Small intestine (tissue), 7 donors: ENCODE results near the gene ACTR1B. TPM values are rescaled to one million over a fixed set of nuclear protein-coding genes. Genes with fewer than 3 reads are reported as not detected.
"Not testable (repeated sequence)": the region's sequence is repeated elsewhere in the genome, so short reads cannot be mapped to it uniquely, and the experiment has no call there.

ENCODE experiments used
- DNase-seq, 2 donors: peaks; one replicate each; pipeline versions ENCODE4 v3.0.0 to v3.0.0-alpha.2; 2013
- FAIRE-seq: peaks from 2 replicates; lab custom pipeline; 2012; peaks lifted over from hg19 to GRCh38; lab: Jason Lieb, UNC
- H3K27ac ChIP-seq, 3 donors: one replicate each; pipeline ENCODE4 v1.5.1; 2013; ENCODE audit warnings: low read length in 2 of 3, mild to moderate bottlenecking in 2 of 3, control low read depth in 1 of 3, inconsistent platforms in 1 of 3, low read depth in 1 of 3, moderate library complexity in 1 of 3
- H3K27me3 ChIP-seq, 3 donors: one replicate each; pipeline ENCODE4 v1.6.1; 2013; ENCODE audit warnings: low read length in 3 of 3, inconsistent platforms in 1 of 3; ENCODE audit not compliant: control insufficient read depth in 3 of 3, insufficient read depth in 3 of 3
- H3K36me3 ChIP-seq, 3 donors: one replicate each; pipeline ENCODE4 v1.6.1; 2013; ENCODE audit warnings: low read length in 3 of 3, inconsistent platforms in 1 of 3, low read depth in 1 of 3, mild to moderate bottlenecking in 1 of 3, moderate library complexity in 1 of 3; ENCODE audit not compliant: control insufficient read depth in 3 of 3, insufficient read depth in 2 of 3
- H3K4me1 ChIP-seq, 3 donors: one replicate each; pipeline ENCODE4 v1.6.1; 2013; ENCODE audit warnings: low read length in 2 of 3, inconsistent platforms in 1 of 3, low read depth in 1 of 3, mild to moderate bottlenecking in 1 of 3, moderate library complexity in 1 of 3; ENCODE audit not compliant: control insufficient read depth in 3 of 3, insufficient read depth in 2 of 3
- H3K4me3 ChIP-seq, 3 donors: one replicate each; pipeline ENCODE4 v1.5.1; 2013; ENCODE audit warnings: low read length in 3 of 3, control low read depth in 1 of 3, inconsistent platforms in 1 of 3, low read depth in 1 of 3, mild to moderate bottlenecking in 1 of 3, moderate library complexity in 1 of 3
- H3K9me3 ChIP-seq, 2 donors: one replicate each; pipeline ENCODE4 v1.6.1; 2013; ENCODE audit warnings: low read depth in 1 of 2, low read length in 1 of 2; ENCODE audit not compliant: control insufficient read depth in 2 of 2, insufficient read depth in 1 of 2
- WGBS, 3 donors: extraction: QIAGEN DNeasy Blood & Tissue Kit; methylation state at CpG; one replicate each; pipeline ENCODE4 v1.1.7; 2013; 5-methylcytosine and 5-hydroxymethylcytosine counted together
- polyA plus RNA-seq, 4 donors: library from polyadenylated mRNA; stranded (reverse) in 3 of 4; unstranded in 1 of 4; fragments of 200-250 nt in 3 of 4; fragments of 120-200 nt in 1 of 4; gene quantifications; one replicate each; pipeline versions ENCODE4 v1.2.1 to v1.2.3, GENCODE V29; 2013
- donor health status: healthy with polysubstance abuse.
- donor health status: control.
- donor health status: control.
- donor health status: Bipolar disorder and iron deficiency.
- donor health status: healthy.

Gene ACTR1B
- polyA plus RNA-seq, 4 donors, result 56.6 to 91.2 (median 67.4) TPM

- H3K4me1 ChIP-seq, H3K36me3 ChIP-seq, H3K4me3 ChIP-seq, H3K9me3 ChIP-seq, H3K27ac ChIP-seq, DNase-seq, H3K27me3 ChIP-seq, FAIRE-seq: not testable (repeated sequence)
- WGBS, 3 donors, result 27 to 44% (median 32%) methylated on average over 1 to 4 of the region's 8 CpGs
Observed at GRCh38 chr2:97625354-97626048, 38.3 kb downstream of the ACTR1B start.

GRCh38 chr2:97622976-97623375 is 40.9 kb downstream of the ACTR1B start:
- H3K4me1 ChIP-seq, DNase-seq, H3K27ac ChIP-seq, H3K4me3 ChIP-seq, H3K36me3 ChIP-seq, FAIRE-seq, H3K9me3 ChIP-seq, H3K27me3 ChIP-seq: not testable (repeated sequence)

- H3K27me3 ChIP-seq, FAIRE-seq, DNase-seq, H3K36me3 ChIP-seq, H3K9me3 ChIP-seq, H3K4me3 ChIP-seq, H3K4me1 ChIP-seq, H3K27ac ChIP-seq: not testable (repeated sequence)
- WGBS, 3 donors, result 77 to 94% (median 87%) methylated on average over 1 of the region's 1 CpG
Observed at GRCh38 chr2:97620492-97620891, 43.4 kb downstream of the ACTR1B start.

- H3K4me1 ChIP-seq, H3K4me3 ChIP-seq, FAIRE-seq, H3K36me3 ChIP-seq, DNase-seq, H3K9me3 ChIP-seq, H3K27me3 ChIP-seq, H3K27ac ChIP-seq: not testable (repeated sequence)
- 68 to 81% (median 70%) methylated on average over 5 to 9 of the region's 14 CpGs for WGBS, 3 donors
Observed at GRCh38 chr2:97618939-97619827, 44.7 kb downstream of the ACTR1B start.

- 62 to 92% (median 85%) methylated on average over 3 to 6 of the region's 6 CpGs for WGBS, 3 donors
- Histone ChIP-seq H3K27me3 (no peaks in the 10 kb centered on the region), H3K9me3 (no peaks in the 10 kb centered on the region), H3K4me1 (no peaks in the 10 kb centered on the region), H3K27ac (no peak overlapping the region), H3K4me3 (no peak overlapping the region), H3K36me3 (no peaks in the 10 kb centered on the region)
- DNase-seq, result no peak
- no peak for FAIRE-seq
Observed at GRCh38 chr2:97617911-97618310, 45.9 kb downstream of the ACTR1B start.

GRCh38 chr2:97615746-97616145 is 48.1 kb downstream of the ACTR1B start:
- not testable (repeated sequence) for H3K4me3 ChIP-seq, FAIRE-seq, H3K9me3 ChIP-seq, H3K4me1 ChIP-seq, H3K27ac ChIP-seq, DNase-seq, H3K27me3 ChIP-seq, H3K36me3 ChIP-seq
- 75% methylated on average over 3 of the region's 8 CpGs; no CpG with 5 or more reads in 2 of the 3 donors for WGBS, 3 donors

- H3K9me3 ChIP-seq, H3K36me3 ChIP-seq, FAIRE-seq, DNase-seq, H3K4me1 ChIP-seq, H3K27ac ChIP-seq, H3K27me3 ChIP-seq, H3K4me3 ChIP-seq: not testable (repeated sequence)
- 40 to 68% methylated on average over 1 to 2 of the region's 7 CpGs; no CpG with 5 or more reads in 1 of the 3 donors for WGBS, 3 donors
Observed at GRCh38 chr2:97611895-97612294, 51.9 kb downstream of the ACTR1B start.

GRCh38 chr2:97608745-97609144 is 55.1 kb downstream of the ACTR1B start:
- WGBS, 3 donors, result 87 to 92% (median 91%) methylated on average over 3 to 4 of the region's 4 CpGs
- not testable (repeated sequence) for H3K27ac ChIP-seq, H3K4me1 ChIP-seq, DNase-seq, H3K4me3 ChIP-seq, H3K9me3 ChIP-seq, FAIRE-seq, H3K27me3 ChIP-seq, H3K36me3 ChIP-seq
